RPMI8226 (cell line): ENCODE results near the gene BSN.

Experiments
- DNase-seq: peaks from one replicate; pipeline ENCODE4 v3.0.0-alpha.2; 2015

Gene BSN

GRCh38 chr3:49700014-49700413 lies 145.7 kb downstream of the BSN start:
- DNase-seq, result no peak

GRCh38 chr3:49700453-49701128 lies 146.3 kb downstream of the BSN start:
- DNase-seq, result no peak

- DNase-seq, result peak; percentile 13
Observed at GRCh38 chr3:49701388-49702077, 147.3 kb downstream of the BSN start.

- no peak for DNase-seq
Observed at GRCh38 chr3:49702672-49703071, 148.4 kb downstream of the BSN start.

- peak; percentile 69 for DNase-seq
Observed at GRCh38 chr3:49703443-49703927, 149.2 kb downstream of the BSN start.

GRCh38 chr3:49703956-49704355 lies 149.7 kb downstream of the BSN start:
- no peak for DNase-seq

GRCh38 chr3:49704629-49705028 lies 150.4 kb downstream of the BSN start:
- DNase-seq, result no peak

DNA sequence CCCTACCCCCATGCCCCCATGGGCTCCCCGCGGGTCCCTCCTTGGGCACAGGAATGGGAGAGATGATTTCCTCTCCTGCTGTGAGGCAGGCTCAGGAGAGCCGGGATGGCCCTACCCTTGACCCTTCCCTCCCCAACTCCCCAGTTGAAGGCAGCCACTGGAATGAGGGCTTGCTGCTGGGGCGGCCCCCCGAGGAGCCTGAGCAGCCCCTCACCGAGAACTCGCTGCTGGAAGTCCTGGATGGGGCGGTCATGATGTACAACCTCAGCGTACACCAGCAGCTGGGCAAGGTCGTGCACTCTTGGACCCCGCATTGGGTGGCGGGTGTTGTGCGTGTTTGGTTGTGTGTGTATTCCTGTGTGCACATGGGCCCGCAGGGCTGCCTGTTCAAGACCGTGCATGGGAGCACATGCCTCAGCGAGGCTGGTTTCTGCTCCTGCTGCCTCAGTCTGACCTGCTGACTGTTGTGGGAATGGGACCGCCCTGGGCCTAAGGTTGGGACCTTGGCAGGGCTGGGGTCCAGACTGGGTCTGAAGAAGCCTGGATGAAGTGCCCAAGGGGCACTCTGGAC lies 151.2 kb downstream of the BSN start:
- DNase-seq, result no peak

GRCh38 chr3:49706456-49707112 lies 152.3 kb downstream of the BSN start:
- DNase-seq, result no peak

GRCh38 chr3:49707113-49707480 lies 152.8 kb downstream of the BSN start:
- DNase-seq, result no peak

- no peak for DNase-seq
Observed at GRCh38 chr3:49709852-49710251, 155.6 kb downstream of the BSN start.

GRCh38 chr3:49711489-49711888 lies 157.2 kb downstream of the BSN start:
- DNase-seq, result no peak

DNA sequence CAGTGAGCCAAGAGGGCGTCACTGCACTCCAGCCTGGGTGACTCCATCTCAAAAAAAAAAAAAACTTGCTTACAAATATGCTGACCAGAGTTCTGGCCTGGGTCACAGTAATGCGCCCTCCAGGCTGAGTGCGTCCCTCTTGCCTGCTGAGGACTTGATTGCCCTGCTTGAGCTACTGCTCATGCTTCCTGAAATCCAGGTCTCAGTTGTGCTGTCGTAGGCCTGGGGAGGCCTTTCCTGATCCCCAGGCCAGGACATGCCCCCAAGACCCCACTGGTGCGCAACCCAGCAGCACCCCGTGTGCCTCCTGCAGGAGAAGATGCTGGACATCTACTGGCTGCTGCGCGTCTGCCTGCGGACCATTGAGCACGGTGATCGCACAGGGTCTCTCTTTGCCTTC lies 157.9 kb downstream of the BSN start:
- no peak for DNase-seq

- DNase-seq, result no peak
Observed at GRCh38 chr3:49712631-49713317, 158.5 kb downstream of the BSN start.

GRCh38 chr3:49713336-49714105 lies 159.2 kb downstream of the BSN start:
- DNase-seq, result no peak

DNA sequence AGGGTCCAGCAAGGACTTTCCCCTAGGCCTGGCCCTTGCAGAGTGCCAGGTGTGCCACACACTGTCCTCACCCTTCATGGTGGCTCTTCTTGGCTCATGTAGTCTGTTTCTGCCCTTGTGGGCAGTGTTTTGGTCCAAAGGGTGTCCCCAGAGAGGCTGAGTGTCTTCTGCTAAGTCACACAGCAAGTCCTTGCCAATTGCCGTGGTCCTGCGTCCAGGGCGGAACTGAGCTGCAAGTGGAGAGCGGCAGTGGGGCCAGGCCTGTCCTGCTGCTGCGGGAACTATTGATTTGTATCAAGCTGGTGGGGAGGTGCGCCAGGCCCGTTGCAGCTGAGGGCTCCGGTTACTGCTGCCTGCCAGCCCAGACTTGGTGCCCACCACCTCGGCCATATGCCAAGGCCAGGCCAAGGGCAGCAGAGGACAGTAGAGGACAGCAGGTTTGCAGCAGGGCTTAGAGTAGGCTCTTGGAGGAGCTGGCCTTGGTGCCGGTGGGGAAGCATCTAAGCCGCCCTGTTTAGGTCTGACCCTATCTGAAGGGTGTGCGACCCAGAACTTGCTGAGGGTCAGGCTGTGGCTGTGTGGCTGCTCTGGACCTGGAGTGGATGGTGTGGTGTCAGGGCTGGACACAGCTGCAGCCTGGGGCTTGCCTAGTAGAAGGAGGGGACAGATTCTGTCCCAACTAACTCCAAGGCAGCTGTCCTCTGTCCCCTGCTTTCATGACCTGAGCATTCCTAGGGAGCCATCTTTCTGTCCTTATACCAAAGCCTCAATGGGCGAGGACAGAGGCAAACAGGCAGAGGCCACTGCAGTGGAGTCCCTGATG lies 160.7 kb downstream of the BSN start:
- DNase-seq, result no peak

DNA sequence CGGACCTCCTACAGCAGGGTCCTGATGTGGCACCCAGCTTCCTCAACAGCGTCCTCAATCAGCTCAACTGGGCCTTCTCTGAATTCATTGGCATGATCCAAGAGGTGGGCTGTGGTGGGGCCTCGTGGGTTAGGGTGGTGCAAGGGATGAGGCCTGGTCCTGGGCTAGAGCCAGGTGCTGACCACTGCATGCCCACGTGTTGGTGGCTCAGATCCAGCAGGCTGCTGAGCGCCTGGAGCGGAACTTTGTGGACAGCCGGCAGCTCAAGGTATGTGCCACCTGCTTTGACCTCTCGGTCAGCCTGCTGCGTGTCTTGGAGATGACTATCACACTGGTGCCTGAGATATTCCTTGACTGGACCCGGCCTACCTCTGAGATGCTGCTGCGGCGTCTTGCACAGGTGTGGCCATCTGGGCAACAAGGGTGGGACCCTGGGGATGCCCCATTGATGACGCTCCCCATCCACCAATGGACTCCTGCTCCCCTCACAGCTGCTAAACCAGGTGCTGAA lies 161.4 kb downstream of the BSN start:
- no peak for DNase-seq

GRCh38 chr3:49716169-49716568 lies 161.9 kb downstream of the BSN start:
- DNase-seq, result no peak

DNA sequence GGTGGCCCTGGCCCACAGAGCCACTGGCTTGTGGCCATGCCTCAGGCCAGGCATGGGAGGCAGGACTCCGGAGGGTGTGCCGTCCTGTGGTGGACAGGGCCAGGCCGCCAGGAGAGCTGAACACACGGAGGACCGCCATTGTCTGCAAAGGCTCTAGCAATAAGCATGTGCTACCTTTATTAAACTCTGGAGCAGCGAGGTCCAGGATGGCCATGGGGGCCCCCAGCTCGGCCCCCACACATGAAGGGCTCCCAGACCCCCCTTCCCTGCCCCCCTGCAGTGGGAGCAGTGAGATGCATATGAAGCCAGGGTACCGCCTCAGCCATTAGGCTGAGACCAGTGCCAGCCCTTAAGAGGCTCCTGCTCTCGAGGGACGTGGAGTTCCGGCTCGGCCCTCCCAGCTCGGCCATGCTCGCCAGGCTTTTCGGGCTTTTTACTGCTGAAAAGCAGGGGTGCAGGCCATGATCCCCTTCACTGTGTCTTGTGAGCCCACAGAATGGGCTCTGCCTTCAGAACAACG lies 162.5 kb downstream of the BSN start:
- no peak for DNase-seq

- no peak for DNase-seq
Observed at GRCh38 chr3:49717211-49717958, 163.1 kb downstream of the BSN start.
